ENCODE results near the gene ZNF746. TPM values are rescaled to one million over a fixed set of nuclear protein-coding genes. Genes with fewer than 3 reads are reported as not detected.

The ZNF746 gene
- polyA plus RNA-seq, 1 donor from 2014 or later: 17.2 TPM

- no peaks in the 10 kb centered on the region for H4K20me1 ChIP-seq (ENCODE audit: insufficient read depth)
- H3K9me2 ChIP-seq (ENCODE audit: insufficient read depth, low read length): no peaks in the 10 kb centered on the region
- H3K9ac ChIP-seq (ENCODE audit: low read length): no peak overlapping the region
- H3K4me3 ChIP-seq (ENCODE audit: low read length): no peak overlapping the region
- H3K4me2 ChIP-seq (ENCODE audit: low read length): no peak overlapping the region
- no peak overlapping the region for H3K27ac ChIP-seq (ENCODE audit: low read length)
- H3K27me3 ChIP-seq (ENCODE audit: insufficient read depth, low read depth, low read length): no peaks in the 10 kb centered on the region
- peaks cover 17% of the 10 kb centered on the region for H3K36me3 ChIP-seq (ENCODE audit: insufficient read depth, low read length)
- no peak overlapping the region for H2AFZ ChIP-seq (ENCODE audit: low read depth, low read length)
- no peaks in the 10 kb centered on the region for H3K9me3 ChIP-seq (ENCODE audit: low read length)
- no peaks in the 10 kb centered on the region for H3F3A ChIP-seq (ENCODE audit: insufficient read depth, low read length, poor library complexity, severe bottlenecking)
- H3K79me2 ChIP-seq (replicated peaks; ENCODE audit: insufficient read depth, low read length): no peaks in the 10 kb centered on the region
- TF ChIP-seq, protein P1, sequence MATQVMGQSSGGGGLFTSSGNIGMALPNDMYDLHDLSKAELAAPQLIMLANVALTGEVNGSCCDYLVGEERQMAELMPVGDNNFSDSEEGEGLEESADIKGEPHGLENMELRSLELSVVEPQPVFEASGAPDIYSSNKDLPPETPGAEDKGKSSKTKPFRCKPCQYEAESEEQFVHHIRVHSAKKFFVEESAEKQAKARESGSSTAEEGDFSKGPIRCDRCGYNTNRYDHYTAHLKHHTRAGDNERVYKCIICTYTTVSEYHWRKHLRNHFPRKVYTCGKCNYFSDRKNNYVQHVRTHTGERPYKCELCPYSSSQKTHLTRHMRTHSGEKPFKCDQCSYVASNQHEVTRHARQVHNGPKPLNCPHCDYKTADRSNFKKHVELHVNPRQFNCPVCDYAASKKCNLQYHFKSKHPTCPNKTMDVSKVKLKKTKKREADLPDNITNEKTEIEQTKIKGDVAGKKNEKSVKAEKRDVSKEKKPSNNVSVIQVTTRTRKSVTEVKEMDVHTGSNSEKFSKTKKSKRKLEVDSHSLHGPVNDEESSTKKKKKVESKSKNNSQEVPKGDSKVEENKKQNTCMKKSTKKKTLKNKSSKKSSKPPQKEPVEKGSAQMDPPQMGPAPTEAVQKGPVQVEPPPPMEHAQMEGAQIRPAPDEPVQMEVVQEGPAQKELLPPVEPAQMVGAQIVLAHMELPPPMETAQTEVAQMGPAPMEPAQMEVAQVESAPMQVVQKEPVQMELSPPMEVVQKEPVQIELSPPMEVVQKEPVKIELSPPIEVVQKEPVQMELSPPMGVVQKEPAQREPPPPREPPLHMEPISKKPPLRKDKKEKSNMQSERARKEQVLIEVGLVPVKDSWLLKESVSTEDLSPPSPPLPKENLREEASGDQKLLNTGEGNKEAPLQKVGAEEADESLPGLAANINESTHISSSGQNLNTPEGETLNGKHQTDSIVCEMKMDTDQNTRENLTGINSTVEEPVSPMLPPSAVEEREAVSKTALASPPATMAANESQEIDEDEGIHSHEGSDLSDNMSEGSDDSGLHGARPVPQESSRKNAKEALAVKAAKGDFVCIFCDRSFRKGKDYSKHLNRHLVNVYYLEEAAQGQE (IDR thresholded peaks at IDR 0.05; ENCODE audit: borderline replicate concordance): no peak
- TF ChIP-seq, protein P2, sequence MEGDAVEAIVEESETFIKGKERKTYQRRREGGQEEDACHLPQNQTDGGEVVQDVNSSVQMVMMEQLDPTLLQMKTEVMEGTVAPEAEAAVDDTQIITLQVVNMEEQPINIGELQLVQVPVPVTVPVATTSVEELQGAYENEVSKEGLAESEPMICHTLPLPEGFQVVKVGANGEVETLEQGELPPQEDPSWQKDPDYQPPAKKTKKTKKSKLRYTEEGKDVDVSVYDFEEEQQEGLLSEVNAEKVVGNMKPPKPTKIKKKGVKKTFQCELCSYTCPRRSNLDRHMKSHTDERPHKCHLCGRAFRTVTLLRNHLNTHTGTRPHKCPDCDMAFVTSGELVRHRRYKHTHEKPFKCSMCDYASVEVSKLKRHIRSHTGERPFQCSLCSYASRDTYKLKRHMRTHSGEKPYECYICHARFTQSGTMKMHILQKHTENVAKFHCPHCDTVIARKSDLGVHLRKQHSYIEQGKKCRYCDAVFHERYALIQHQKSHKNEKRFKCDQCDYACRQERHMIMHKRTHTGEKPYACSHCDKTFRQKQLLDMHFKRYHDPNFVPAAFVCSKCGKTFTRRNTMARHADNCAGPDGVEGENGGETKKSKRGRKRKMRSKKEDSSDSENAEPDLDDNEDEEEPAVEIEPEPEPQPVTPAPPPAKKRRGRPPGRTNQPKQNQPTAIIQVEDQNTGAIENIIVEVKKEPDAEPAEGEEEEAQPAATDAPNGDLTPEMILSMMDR (IDR thresholded peaks at IDR 0.05; ENCODE audit: poor library complexity, severe bottlenecking): no peak
- TF ChIP-seq TAF1 (IDR thresholded peaks at IDR 0.05; ENCODE audit: low read depth): no peak
- no peak for TF ChIP-seq POLR2AphosphoS5 (IDR thresholded peaks at IDR 0.05)
- TF ChIP-seq EZH2 (IDR thresholded peaks at IDR 0.05; ENCODE audit: borderline replicate concordance, insufficient read depth, low read length, poor library complexity, severe bottlenecking): no peak
- TF ChIP-seq RAD21 (conservative IDR thresholded peaks at IDR 0.05): no peak
- no peak for TF ChIP-seq MXI1 (conservative IDR thresholded peaks at IDR 0.05; ENCODE audit: poor library complexity, severe bottlenecking)
- TF ChIP-seq SMC3 (conservative IDR thresholded peaks at IDR 0.05; ENCODE audit: poor library complexity): no peak
- TF ChIP-seq EP300 (conservative IDR thresholded peaks at IDR 0.05; ENCODE audit: poor library complexity, severe bottlenecking): no peak
These were observed 23.1 kb downstream of the ZNF746 start for GRCh38 chr7:149474309-149475120.

GRCh38 chr7:149473251-149473650 lies 24.4 kb downstream of the ZNF746 start:
- Histone ChIP-seq H4K20me1 (ENCODE audit: insufficient read depth) (no peaks in the 10 kb centered on the region), H3K27me3 (ENCODE audit: insufficient read depth, low read depth, low read length) (no peaks in the 10 kb centered on the region), H3K9ac (ENCODE audit: low read length) (no peak overlapping the region), H3K4me3 (ENCODE audit: low read length) (no peak overlapping the region), H3K79me2 (replicated peaks; ENCODE audit: insufficient read depth, low read length) (no peaks in the 10 kb centered on the region), H3K9me3 (ENCODE audit: low read length) (no peaks in the 10 kb centered on the region), H3K4me2 (ENCODE audit: low read length) (no peak overlapping the region), H3F3A (ENCODE audit: insufficient read depth, low read length, poor library complexity, severe bottlenecking) (no peaks in the 10 kb centered on the region), H3K9me2 (ENCODE audit: insufficient read depth, low read length) (no peaks in the 10 kb centered on the region), H2AFZ (ENCODE audit: low read depth, low read length) (no peak overlapping the region), H3K27ac (ENCODE audit: low read length) (no peak overlapping the region), H3K36me3 (ENCODE audit: insufficient read depth, low read length) (peaks cover 10% of the 10 kb centered on the region)
- TF ChIP-seq EP300 (conservative IDR thresholded peaks at IDR 0.05; ENCODE audit: poor library complexity, severe bottlenecking) (no peak), EZH2 (IDR thresholded peaks at IDR 0.05; ENCODE audit: borderline replicate concordance, insufficient read depth, low read length, poor library complexity, severe bottlenecking) (no peak), MXI1 (conservative IDR thresholded peaks at IDR 0.05; ENCODE audit: poor library complexity, severe bottlenecking) (no peak), TAF1 (IDR thresholded peaks at IDR 0.05; ENCODE audit: low read depth) (no peak), SMC3 (conservative IDR thresholded peaks at IDR 0.05; ENCODE audit: poor library complexity) (no peak), POLR2AphosphoS5 (IDR thresholded peaks at IDR 0.05) (no peak), RAD21 (conservative IDR thresholded peaks at IDR 0.05) (no peak)
- TF ChIP-seq, protein P2 (IDR thresholded peaks at IDR 0.05; ENCODE audit: poor library complexity, severe bottlenecking): no peak
- TF ChIP-seq, protein P1 (IDR thresholded peaks at IDR 0.05; ENCODE audit: borderline replicate concordance): no peak
